DND-41 (cell line): ENCODE measurements around the gene SPEG.

Source experiments
- CTCF ChIP-seq: IDR thresholded peaks from 2 replicates; pipeline ENCODE4 v1.5.1; 2012; ENCODE audit warnings: borderline replicate concordance, low read length, moderate library complexity, mild to moderate bottlenecking; ENCODE audit not compliant: poor library complexity, severe bottlenecking; ENCODE audit errors: extremely low read depth
- EZH2 ChIP-seq: IDR thresholded peaks from 3 replicates; pipeline ENCODE4 v1.6.1; 2012; ENCODE audit warnings: borderline replicate concordance, low read depth, mild to moderate bottlenecking, moderate library complexity, low read length, inconsistent platforms; ENCODE audit not compliant: severe bottlenecking

GRCh38 chr2:219506153-219506801 lies 71.6 kb downstream of the SPEG start:
- no peak for TF ChIP-seq CTCF
- no peak for TF ChIP-seq EZH2
